Fibroblast of skin of scalp (primary cell): ENCODE measurements around the gene NSUN3.

Experiments used
- DNase-seq: peaks from one replicate; pipeline ENCODE4 v3.0.0-alpha.2; 2013

The NSUN3 gene

GRCh38 chr3:94132777-94133176 lies 69.9 kb downstream of the NSUN3 start:
- no peak for DNase-seq

DNA sequence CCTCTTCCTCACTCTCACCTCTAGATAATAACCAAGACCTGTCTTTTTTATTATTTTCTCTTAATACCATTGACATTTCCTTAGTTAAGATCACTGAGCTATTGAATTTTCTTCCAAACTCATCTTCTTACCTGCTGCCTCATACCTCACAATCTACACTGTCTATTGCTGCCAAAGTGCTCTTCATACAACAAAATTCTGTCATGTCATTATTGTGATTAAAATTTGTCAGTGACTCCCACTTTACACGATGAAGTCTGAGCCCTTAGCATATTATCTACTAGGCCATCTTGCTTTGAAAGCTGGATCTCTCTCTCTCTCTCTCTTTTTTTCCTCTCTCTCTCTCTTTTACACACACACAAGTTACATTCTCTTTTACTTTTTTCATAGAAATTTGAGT lies 73.3 kb downstream of the NSUN3 start:
- DNase-seq, result no peak

GRCh38 chr3:94137377-94137776 lies 74.5 kb downstream of the NSUN3 start:
- DNase-seq, result no peak

- DNase-seq, result no peak
These were observed 83.6 kb downstream of the NSUN3 start for GRCh38 chr3:94146455-94146854.

GRCh38 chr3:94147012-94147411 lies 84.2 kb downstream of the NSUN3 start:
- no peak for DNase-seq

DNA sequence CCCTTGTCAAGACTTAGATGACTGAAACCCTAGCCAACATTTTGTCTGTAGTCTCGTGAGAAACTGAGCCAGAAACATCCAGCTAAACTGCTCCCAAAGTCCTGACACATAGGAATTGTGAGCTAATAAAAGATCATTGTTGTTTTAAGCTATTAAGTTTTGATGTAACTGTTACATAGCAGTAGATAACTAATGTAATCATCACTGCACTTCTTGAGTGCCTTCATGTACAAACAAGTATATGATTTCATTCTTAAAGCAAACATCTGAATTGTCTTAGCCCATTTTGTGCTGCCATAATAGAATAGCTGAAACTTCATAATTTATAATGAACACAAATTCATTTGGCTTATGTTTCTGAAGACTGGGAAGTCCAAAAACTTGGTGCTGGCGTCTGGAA lies 87.3 kb downstream of the NSUN3 start:
- no peak for DNase-seq

GRCh38 chr3:94156626-94157025 lies 93.8 kb downstream of the NSUN3 start:
- no peak for DNase-seq

DNA sequence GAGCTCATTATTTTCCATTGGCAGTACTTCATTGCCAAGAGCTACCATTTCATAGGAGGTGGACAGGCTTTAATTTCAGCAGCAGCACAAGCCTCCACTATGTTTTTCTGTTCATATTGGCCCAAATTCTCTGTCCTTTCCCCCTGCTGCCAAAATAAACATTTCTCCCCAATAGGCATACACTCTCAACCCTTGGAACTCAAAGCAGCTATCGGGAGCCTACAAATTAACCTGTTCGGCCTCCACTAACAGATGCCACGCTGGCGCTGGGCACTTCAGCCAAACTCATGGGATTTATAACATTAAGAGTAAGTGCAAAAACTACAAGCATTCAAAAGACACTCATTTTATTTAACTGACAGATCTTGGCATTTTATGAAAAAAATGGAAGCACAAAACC lies 95.7 kb downstream of the NSUN3 start:
- no peak for DNase-seq

DNA sequence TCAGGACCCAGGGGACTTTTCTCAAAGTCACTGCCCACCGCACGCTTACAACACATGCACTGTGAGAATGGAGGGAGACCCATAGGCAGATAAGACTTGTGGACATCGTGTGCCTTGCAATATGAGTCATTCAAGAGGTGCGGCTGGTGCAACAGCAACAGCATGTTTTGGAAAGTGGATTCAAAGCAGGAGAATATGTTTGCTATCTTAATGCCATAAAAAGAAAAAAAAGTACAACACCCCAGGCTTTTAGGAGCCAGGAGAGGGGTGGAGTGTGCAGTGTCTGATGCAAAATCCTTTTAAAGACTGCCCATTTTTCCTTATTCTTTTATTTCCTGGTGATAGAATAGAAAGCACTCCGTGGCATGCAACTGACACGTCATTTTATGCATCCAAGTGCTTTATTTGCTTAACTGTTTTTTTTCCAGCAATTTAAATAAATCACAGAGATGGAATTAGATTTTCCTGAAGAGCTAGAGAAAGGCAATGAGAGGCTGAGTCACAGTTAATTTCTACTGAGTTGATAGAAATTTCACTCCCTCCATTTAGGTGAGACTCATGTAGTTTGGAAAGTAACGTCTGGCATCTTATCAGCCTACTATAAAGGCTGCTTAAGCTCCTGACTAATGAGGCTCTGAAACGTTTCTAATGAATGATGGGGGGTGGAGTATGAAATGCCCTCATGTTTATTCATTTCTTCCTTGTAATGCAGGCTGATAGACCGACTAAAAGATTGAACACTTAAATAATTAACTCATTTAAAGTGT lies 96.4 kb downstream of the NSUN3 start:
- peak; percentile 8 for DNase-seq

DNA sequence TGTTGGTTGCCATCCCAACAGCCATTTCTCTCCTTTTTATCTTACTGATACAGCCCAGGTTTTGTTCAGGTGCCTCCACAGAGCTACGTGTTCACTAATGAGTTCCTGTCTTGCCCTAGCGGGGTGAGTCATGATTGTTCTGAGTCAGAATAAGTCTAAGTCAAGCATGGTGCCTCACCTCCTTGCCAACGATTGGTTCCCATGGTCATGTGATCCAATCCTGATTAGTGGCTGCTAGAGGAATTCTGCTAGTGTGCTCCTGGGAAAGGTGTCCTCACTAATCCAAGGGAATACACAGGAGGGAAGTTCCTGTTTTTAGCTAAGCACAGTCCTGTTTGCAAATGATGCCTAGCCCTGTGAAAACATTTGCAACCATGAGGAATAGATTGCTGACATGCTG lies 99.8 kb downstream of the NSUN3 start:
- DNase-seq, result peak; percentile 5

GRCh38 chr3:94167346-94167745 lies 104.5 kb downstream of the NSUN3 start:
- DNase-seq, result no peak

GRCh38 chr3:94167796-94168195 lies 104.9 kb downstream of the NSUN3 start:
- no peak for DNase-seq

GRCh38 chr3:94171954-94172353 lies 109.1 kb downstream of the NSUN3 start:
- DNase-seq, result no peak

- DNase-seq, result no peak
These were observed 109.9 kb downstream of the NSUN3 start for GRCh38 chr3:94172695-94173310.

DNA sequence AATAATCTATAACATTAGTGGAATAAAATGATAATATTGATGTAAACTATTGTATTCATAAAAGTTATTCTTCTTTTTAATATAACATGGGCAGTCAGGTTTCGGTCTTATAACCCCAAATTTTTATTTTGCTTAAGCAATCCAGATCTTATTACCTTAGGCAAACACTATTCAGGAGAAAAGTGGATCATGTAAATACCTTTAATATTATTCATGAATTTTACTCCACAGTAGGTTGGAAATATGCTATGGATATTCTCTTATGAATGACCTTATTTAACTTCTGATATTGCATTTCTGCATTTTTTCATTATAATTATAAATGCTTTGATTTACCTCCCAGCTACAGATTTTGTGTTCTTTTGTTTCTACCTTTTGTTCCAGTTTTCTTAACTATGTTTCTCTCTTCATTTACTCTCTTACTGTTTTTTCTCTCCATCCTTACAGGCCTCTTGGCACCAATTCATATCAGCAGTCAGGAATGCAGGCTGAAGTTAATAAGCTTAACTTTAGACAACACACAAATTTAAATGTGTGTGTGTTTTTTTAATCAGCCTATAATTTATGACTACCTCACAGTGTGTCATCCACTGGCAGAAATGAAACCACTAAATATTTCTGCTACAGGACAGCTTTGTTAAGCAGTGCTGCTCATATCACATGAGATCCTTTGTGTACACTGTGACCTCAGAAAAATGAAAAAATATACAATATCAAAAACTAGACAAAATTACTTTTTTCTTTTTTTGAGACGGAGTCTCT lies 111.0 kb downstream of the NSUN3 start:
- peak; percentile 27 for DNase-seq

DNA sequence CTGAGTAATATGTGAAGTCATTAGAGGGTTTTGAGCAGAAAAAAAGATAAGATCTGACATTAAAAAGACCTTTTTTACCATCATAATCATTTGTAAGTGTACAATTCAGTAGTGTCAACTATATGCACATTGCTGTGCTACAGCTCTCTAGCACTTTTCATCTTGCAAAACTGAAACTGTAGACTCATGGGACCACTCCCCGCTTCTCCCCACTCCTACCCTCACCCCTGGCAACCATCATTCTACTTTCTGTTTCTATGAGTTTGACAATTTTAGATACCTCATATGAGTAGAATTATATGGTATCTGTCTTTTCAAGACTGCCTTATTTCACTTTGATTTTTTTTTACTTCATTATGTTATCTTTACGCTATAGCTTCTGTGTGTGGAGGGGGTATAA lies 112.8 kb downstream of the NSUN3 start:
- no peak for DNase-seq

DNA sequence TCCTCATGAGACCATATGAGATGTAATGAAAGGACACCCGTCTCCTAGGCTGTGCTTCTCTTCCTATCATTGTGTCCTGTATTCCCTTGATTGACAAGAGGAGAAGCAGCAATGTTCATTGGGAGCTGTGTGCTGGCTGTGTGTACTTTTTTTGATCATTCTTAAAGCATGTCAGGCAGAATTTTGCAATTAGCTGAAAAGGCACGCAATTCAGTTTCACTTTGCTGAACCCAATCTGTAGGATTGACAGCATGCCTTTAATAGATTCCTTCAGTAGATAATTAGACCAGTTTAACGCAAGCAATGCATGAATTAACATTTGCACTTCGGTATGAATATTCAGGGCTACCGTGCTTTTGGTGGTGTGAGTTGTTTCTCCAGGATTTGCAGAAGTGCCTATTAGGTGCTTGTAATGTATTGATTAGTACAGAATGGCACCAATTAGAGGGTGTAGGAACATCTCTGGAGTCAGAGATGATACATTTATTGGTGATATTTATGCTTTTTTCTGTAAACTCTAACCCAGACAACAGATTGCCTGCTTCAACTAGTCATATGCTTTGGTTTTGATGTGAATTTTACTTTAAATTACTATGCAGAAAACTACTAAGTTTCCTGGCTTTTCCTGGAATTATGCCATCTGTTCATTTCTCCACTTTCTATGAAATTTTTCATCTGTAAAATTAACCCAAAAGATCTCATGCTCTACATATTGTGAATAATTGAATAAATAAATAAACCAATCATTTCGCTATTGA lies 114.3 kb downstream of the NSUN3 start:
- peak; percentile 9 for DNase-seq
